Measurements from ENCODE around the gene DOCK4. TPM values are rescaled to one million over a fixed set of nuclear protein-coding genes. Genes with fewer than 3 reads are reported as not detected.

The DOCK4 gene
- total RNA-seq, 4 donors from 2014 or later = 8.2 to 9.0 (median 8.6) TPM

GRCh38 chr7:111958896-111959295, 247.3 kb downstream of the DOCK4 start:
- H3K4me3 ChIP-seq (ENCODE audit: low read depth, poor library complexity, severe bottlenecking) = no peak overlapping the region
- TF ChIP-seq POLR2A (IDR thresholded peaks at IDR 0.05) (no peak), CTCF (IDR thresholded peaks at IDR 0.05) (no peak)
- intact Hi-C loops (cut with DNase I; ENCODE audit: low total_unique reads) = no loop called here
- no peak for DNase-seq (ENCODE audit: low spot score in 2 of 2)
- 42 to 49% methylated on average over 4 of the region's 4 CpGs for WGBS, 2 donors

GRCh38 chr7:111958431-111958830, 247.8 kb downstream of the DOCK4 start:
- intact Hi-C loops (cut with DNase I; ENCODE audit: low total_unique reads) = no loop called here
- WGBS, 2 donors = 87% methylated on average over 3 of the region's 3 CpGs
- no peak for DNase-seq (ENCODE audit: low spot score in 2 of 2)
- no peak overlapping the region for H3K4me3 ChIP-seq (ENCODE audit: low read depth, poor library complexity, severe bottlenecking)
- TF ChIP-seq POLR2A (IDR thresholded peaks at IDR 0.05) (no peak), CTCF (IDR thresholded peaks at IDR 0.05) (no peak)

- intact Hi-C loops (cut with DNase I; ENCODE audit: low total_unique reads) = no loop called here
- 75 to 80% methylated on average over 1 of the region's 1 CpG for WGBS, 2 donors
- no peak overlapping the region for H3K4me3 ChIP-seq (ENCODE audit: low read depth, poor library complexity, severe bottlenecking)
- TF ChIP-seq CTCF (IDR thresholded peaks at IDR 0.05) (no peak), POLR2A (IDR thresholded peaks at IDR 0.05) (no peak)
- DNase-seq (ENCODE audit: low spot score in 2 of 2) = no peak
Observed at GRCh38 chr7:111955616-111956015, 250.6 kb downstream of the DOCK4 start.

- intact Hi-C loops (cut with DNase I; ENCODE audit: low total_unique reads) = no loop called here
- no peak for TF ChIP-seq POLR2A (IDR thresholded peaks at IDR 0.05)
- TF ChIP-seq CTCF (IDR thresholded peaks at IDR 0.05) = no peak
- 89 to 90% methylated on average over 15 of the region's 15 CpGs for WGBS, 2 donors
- H3K4me3 ChIP-seq (ENCODE audit: low read depth, poor library complexity, severe bottlenecking) = no peak overlapping the region
- DNase-seq (ENCODE audit: low spot score in 2 of 2) = no peak
Observed at GRCh38 chr7:111954474-111955381, 251.5 kb downstream of the DOCK4 start.

- TF ChIP-seq POLR2A (IDR thresholded peaks at IDR 0.05) (no peak), CTCF (IDR thresholded peaks at IDR 0.05) (no peak)
- 92 to 94% methylated on average over 5 of the region's 5 CpGs for WGBS, 2 donors
- H3K4me3 ChIP-seq (ENCODE audit: low read depth, poor library complexity, severe bottlenecking) = no peak overlapping the region
- intact Hi-C loops (cut with DNase I; ENCODE audit: low total_unique reads) = no loop called here
- no peak for DNase-seq (ENCODE audit: low spot score in 2 of 2)
Observed at GRCh38 chr7:111954056-111954455, 252.1 kb downstream of the DOCK4 start.
